Neutrophil (primary cell): Measurements from ENCODE around the gene PRKN.

Experiments used
- H3K27ac ChIP-seq: fragments of 200-600 bp; sonication (generic); 2 replicates; pipeline ENCODE4 v1.5.1; 2016; ENCODE audit warnings: mild to moderate bottlenecking, moderate library complexity
- H3K27me3 ChIP-seq: fragments of 200-600 bp; sonication (generic); 2 replicates; pipeline ENCODE4 v1.6.0; 2016; ENCODE audit warnings: mild to moderate bottlenecking
- H3K36me3 ChIP-seq: fragments of 200-600 bp; sonication (generic); 2 replicates; pipeline ENCODE4 v1.5.1; 2017
- H3K4me1 ChIP-seq, 2 experiments: fragments of 200-600 bp in 1 of 2; sonication (generic) in 1 of 2; 1 replicate in 1 of 2; 2 replicates in 1 of 2; pipeline versions ENCODE4 v1.5.1 to v1.6.1; 2013 to 2016; ENCODE audit warnings: low read depth in 1 of 2, low read length in 1 of 2, mild to moderate bottlenecking in 1 of 2, moderate library complexity in 1 of 2; ENCODE audit not compliant: control insufficient read depth in 1 of 2, insufficient read depth in 1 of 2
- H3K4me3 ChIP-seq, 2 experiments: fragments of 200-600 bp in 1 of 2; sonication (generic) in 1 of 2; 1 replicate in 1 of 2; 2 replicates in 1 of 2; pipeline ENCODE4 v1.5.1; 2013 to 2016; ENCODE audit warnings: low read depth in 1 of 2, low read length in 1 of 2, mild to moderate bottlenecking in 1 of 2, moderate library complexity in 1 of 2
- H3K9me3 ChIP-seq: fragments of 200-600 bp; sonication (generic); 2 replicates; pipeline ENCODE4 v1.5.1; 2016
- TF ChIP-seq, protein P1 (sequence below): fragments of 200-600 bp; sonication (generic); IDR thresholded peaks from 2 replicates; pipeline ENCODE4 v1.5.1; 2016; ENCODE audit warnings: antibody characterized with exemption

Gene PRKN

DNA sequence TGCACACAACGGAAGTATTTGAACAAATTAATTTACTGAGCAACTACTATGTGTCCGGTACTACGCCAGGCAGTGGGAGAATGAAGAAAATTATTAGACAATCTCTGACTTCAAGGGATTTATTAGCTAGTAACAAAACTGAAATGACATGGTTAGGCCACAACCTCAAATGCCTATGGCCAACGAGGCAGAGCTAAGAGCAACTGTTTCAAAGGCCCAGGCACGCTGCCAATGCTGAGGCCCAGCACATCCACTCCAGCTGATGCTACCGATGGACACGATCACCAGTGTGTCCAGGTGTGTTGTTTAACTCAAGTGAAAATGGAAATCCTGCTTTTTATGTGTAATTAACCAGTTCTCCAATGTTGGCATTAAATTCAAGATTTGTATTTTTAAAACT is 420.9 kb downstream of the PRKN start:
- Histone ChIP-seq H3K27me3 (no peaks in the 10 kb centered on the region), H3K36me3 (no peaks in the 10 kb centered on the region), H3K4me1 (no peaks in the 10 kb centered on the region), H3K4me3 (no peak overlapping the region), H3K27ac (no peak overlapping the region), H3K9me3 (no peaks in the 10 kb centered on the region)
- TF ChIP-seq, protein P1, sequence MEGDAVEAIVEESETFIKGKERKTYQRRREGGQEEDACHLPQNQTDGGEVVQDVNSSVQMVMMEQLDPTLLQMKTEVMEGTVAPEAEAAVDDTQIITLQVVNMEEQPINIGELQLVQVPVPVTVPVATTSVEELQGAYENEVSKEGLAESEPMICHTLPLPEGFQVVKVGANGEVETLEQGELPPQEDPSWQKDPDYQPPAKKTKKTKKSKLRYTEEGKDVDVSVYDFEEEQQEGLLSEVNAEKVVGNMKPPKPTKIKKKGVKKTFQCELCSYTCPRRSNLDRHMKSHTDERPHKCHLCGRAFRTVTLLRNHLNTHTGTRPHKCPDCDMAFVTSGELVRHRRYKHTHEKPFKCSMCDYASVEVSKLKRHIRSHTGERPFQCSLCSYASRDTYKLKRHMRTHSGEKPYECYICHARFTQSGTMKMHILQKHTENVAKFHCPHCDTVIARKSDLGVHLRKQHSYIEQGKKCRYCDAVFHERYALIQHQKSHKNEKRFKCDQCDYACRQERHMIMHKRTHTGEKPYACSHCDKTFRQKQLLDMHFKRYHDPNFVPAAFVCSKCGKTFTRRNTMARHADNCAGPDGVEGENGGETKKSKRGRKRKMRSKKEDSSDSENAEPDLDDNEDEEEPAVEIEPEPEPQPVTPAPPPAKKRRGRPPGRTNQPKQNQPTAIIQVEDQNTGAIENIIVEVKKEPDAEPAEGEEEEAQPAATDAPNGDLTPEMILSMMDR = no peak

DNA sequence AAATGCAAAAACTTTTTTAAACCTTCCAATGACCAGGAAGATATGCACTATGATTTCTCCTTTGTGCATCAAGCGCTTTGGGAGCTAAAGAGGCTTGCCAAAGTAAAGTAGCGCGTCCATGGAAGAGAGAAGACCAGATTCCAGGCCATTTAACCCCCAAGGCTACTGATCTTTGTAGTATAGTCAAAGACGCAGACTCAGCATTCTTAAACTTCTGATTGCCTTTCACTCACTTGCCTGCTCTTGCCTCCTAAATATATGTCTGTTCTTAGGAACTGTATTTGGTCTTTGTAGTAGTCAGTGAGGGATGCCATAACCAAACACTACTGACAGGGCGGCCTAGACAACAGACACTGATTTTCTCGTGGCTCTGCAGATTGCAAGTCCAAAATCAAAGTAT is 426.4 kb downstream of the PRKN start:
- Histone ChIP-seq H3K27me3 (no peaks in the 10 kb centered on the region), H3K27ac (no peak overlapping the region), H3K36me3 (no peaks in the 10 kb centered on the region), H3K9me3 (no peaks in the 10 kb centered on the region), H3K4me1 (no peaks in the 10 kb centered on the region), H3K4me3 (no peak overlapping the region)
- TF ChIP-seq, protein P1 = no peak

DNA sequence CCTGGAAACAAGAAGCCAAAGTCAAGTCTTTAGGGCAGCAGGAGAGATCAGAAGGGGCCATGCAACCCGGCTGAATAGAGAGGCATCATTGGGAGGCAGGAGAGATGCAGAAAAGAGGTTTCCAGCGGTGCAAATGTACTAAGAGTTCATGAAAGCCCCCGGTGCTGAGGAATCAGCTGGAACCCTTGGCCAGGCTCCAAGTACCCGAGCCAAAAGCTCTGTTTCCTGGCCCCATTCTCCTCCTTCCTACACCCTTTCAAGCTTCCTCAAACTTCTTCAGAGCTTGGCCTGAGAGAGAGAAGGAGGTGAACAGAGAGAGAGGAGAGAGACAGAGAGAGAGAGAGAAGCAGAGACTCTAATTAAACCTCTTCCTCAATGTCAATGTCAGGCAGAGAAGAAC is 433.5 kb downstream of the PRKN start:
- TF ChIP-seq, protein P1 = no peak
- Histone ChIP-seq H3K4me3 (no peak overlapping the region), H3K27me3 (no peaks in the 10 kb centered on the region), H3K4me1 (no peaks in the 10 kb centered on the region), H3K27ac (no peak overlapping the region), H3K36me3 (no peaks in the 10 kb centered on the region), H3K9me3 (no peaks in the 10 kb centered on the region)

DNA sequence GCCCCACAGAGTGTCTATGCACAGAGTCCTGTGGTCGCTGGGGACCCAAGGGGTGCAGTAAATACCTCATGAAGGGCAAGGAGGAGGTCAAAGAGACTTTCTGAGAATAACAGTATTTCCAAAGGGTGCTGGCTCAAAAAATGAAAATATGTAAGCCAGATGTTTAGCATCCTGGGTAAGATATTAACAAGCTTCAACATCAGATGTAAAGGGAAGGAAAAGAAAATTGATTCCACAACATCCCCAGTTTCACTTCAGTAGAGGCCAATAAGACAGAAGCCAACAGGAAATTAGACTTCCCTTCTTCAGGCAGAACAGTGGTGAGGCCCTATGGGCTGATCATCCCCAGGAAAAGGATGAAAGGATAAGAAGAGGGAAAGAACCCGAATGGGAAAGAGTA is 434.7 kb downstream of the PRKN start:
- Histone ChIP-seq H3K27ac (no peak overlapping the region), H3K36me3 (no peaks in the 10 kb centered on the region), H3K9me3 (no peaks in the 10 kb centered on the region), H3K4me1 (no peaks in the 10 kb centered on the region), H3K27me3 (no peaks in the 10 kb centered on the region), H3K4me3 (no peak overlapping the region)
- TF ChIP-seq, protein P1 = no peak

DNA sequence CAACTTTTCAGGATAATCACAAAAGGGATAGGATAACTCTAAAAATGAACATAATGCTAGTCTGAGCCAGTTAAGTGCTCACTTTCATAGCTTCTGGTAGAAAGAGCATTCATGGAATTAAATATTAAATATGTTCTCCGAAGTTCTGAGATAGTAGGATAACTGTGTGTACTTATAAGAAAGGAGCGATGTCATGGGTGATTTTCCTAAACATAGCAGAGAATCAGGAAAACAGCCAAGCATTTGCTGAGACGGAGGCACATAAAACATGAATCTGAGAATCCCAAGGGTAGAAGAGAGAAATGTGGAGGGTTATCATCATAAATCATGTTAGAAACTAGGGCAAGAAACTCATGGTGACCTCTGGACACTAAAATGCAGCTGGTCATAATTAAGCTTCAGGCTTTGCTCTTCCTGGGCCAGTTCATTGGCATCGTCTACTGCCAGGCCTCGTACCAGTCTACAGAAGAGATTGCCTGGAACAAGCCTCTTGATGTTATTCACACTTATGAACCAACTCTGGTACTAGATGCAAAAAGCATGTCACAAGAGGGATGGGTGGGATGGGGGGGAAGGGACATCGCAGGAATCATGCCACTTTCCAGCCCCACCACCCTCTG is 436.6 kb downstream of the PRKN start:
- Histone ChIP-seq H3K4me1 (no peaks in the 10 kb centered on the region), H3K9me3 (no peaks in the 10 kb centered on the region)
- TF ChIP-seq, protein P1 = no peak

DNA sequence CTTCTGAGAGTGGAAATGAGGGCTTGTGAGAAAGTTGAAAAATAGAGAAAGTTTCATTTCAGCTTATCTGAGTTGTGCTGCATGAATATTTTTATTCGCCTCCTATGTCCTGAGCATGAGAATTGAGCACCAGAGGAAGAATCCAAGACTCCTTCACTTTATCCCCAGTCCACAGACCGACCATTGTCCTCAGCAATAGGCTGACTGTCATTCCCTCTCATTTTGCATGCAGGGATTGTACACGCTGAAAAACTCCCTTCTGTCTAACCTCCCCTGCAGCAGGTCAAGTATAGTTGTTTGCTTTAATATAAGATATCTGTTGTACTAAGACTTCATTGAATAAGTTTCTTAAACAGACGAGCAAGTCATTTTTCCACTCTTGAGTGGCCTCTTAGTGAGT is 437.6 kb downstream of the PRKN start:
- TF ChIP-seq, protein P1 = no peak
- Histone ChIP-seq H3K27me3 (no peaks in the 10 kb centered on the region), H3K9me3 (no peaks in the 10 kb centered on the region), H3K27ac (no peak overlapping the region), H3K4me1 (no peaks in the 10 kb centered on the region), H3K36me3 (no peaks in the 10 kb centered on the region), H3K4me3 (no peak overlapping the region)

More for the DNA sequence above, 436.6 kb downstream of the PRKN start:
- no peak overlapping the region for H3K4me3 ChIP-seq
- H3K36me3 ChIP-seq = no peaks in the 10 kb centered on the region
- no peaks in the 10 kb centered on the region for H3K27me3 ChIP-seq
- H3K27ac ChIP-seq = no peak overlapping the region
